K562 (cell line): ENCODE results near the gene THAP5. TPM values are rescaled to one million over a fixed set of nuclear protein-coding genes. Genes with fewer than 3 reads are reported as not detected.

Source experiments
- ATAC-seq: fragments of 200-7000 bp; cut with Tn5 transposase; 3 replicates; pipeline ENCODE4 v1.9.1; 2020; ENCODE audit warnings: moderate library complexity
- BruUV-seq: library from RNA; stranded (reverse); fragments of 400-500 nt; replicated peaks from 2 replicates; lab custom pipeline; 2021; lab: Mats Ljungman, UMichigan
- CTCF ChIA-PET: fragments of 300-600 bp; formaldehyde crosslinking; extraction: SDS; loops from one replicate; lab custom pipeline; 2021; ENCODE audit warnings: low intra/inter-chr PET ratio; lab: Yijun Ruan, JAX
- POLR2A ChIA-PET: fragments of 300-600, 350-650 bp; sonication (Branson Sonifier 250); formaldehyde crosslinking; extraction: SDS; loops from one replicate; lab custom pipeline; 2021; ENCODE audit warnings: antibody characterized with exemption, inconsistent platforms; lab: Yijun Ruan, JAX
- DNase-seq, 4 experiments: peaks; one replicate each; pipeline versions ENCODE4 v3.0.0 to v3.0.0-alpha.2; 2011 to 2018; ENCODE audit warnings: low spot score in 3 of 4, mixed read lengths in 3 of 4; ENCODE audit errors: extremely low read depth in 1 of 4
- FAIRE-seq: peaks from 2 replicates; lab custom pipeline; 2011; peaks lifted over from hg19 to GRCh38; lab: Jason Lieb, UNC
- H2AFZ ChIP-seq: 2 replicates; pipeline ENCODE4 v1.6.0; 2011; ENCODE audit warnings: low read depth, low read length, control low read depth, inconsistent platforms
- H3K27ac ChIP-seq: fragments of 200-600 bp; 3 replicates; pipeline ENCODE4 v1.8.0; 2011; ENCODE audit warnings: low read depth, mild to moderate bottlenecking, control low read depth, inconsistent platforms, low read length, moderate library complexity, mixed read lengths; ENCODE audit errors: extremely low read depth
- H3K27me3 ChIP-seq, 2 experiments: fragments of 300-600 bp in 1 of 2; 2 replicates in 1 of 2; 3 replicates in 1 of 2; pipeline versions ENCODE4 v1.6.0 to v1.8.0; 2011; ENCODE audit warnings: inconsistent platforms in 2 of 2, low read length in 2 of 2, mild to moderate bottlenecking in 1 of 2, mixed read lengths in 1 of 2, moderate library complexity in 1 of 2; ENCODE audit not compliant: control insufficient read depth in 2 of 2, insufficient read depth in 2 of 2
- H3K36me3 ChIP-seq: fragments of 300-600 bp; 3 replicates; pipeline ENCODE4 v1.8.0; 2011; ENCODE audit warnings: mild to moderate bottlenecking, low read length, inconsistent platforms; ENCODE audit not compliant: control insufficient read depth, insufficient read depth
- H3K4me1 ChIP-seq, 2 experiments: fragments of 200-600 bp in 1 of 2; replicated peaks in 1 of 2; 2 replicates in 1 of 2; 3 replicates in 1 of 2; pipeline versions ENCODE4 v1.5.1 to v1.8.0; 2011; ENCODE audit warnings: inconsistent platforms in 2 of 2, low read length in 2 of 2, mild to moderate bottlenecking in 1 of 2, mixed read lengths in 1 of 2, moderate library complexity in 1 of 2; ENCODE audit not compliant: control insufficient read depth in 2 of 2, insufficient read depth in 2 of 2
- H3K4me2 ChIP-seq: 2 replicates; pipeline ENCODE4 v1.6.1; 2011; ENCODE audit warnings: low read length, control low read depth, inconsistent platforms, mixed read lengths; ENCODE audit not compliant: insufficient read depth
- H3K4me3 ChIP-seq: fragments of 200-600 bp; sonication (generic), shearing (Covaris generic); 2 replicates; pipeline ENCODE4 v1.5.1; 2016; ENCODE audit warnings: control low read depth, inconsistent platforms
- H3K79me2 ChIP-seq: fragments of 200-600 bp; 3 replicates; pipeline ENCODE4 v1.8.0; 2011; ENCODE audit warnings: low read length, inconsistent platforms; ENCODE audit not compliant: control insufficient read depth, insufficient read depth
- H3K9ac ChIP-seq, 2 experiments: 2 replicates each; pipeline versions ENCODE4 v1.6.0 to v1.6.1; 2011; ENCODE audit warnings: low read depth in 2 of 2, low read length in 2 of 2, control low read depth in 1 of 2, inconsistent platforms in 1 of 2, mild to moderate bottlenecking in 1 of 2, mixed read lengths in 1 of 2; ENCODE audit not compliant: insufficient read depth in 1 of 2
- H3K9me1 ChIP-seq: one replicate; pipeline ENCODE4 v1.6.0; 2011; ENCODE audit warnings: inconsistent platforms, mild to moderate bottlenecking, low read length, moderate library complexity; ENCODE audit not compliant: control insufficient read depth, insufficient read depth
- H3K9me3 ChIP-seq: replicated peaks from 2 replicates; pipeline ENCODE4 v1.5.1; 2011; ENCODE audit warnings: low read depth, low read length, inconsistent platforms; ENCODE audit not compliant: control insufficient read depth, insufficient read depth
- H4K20me1 ChIP-seq: replicated peaks from 2 replicates; pipeline ENCODE4 v1.6.1; 2011; ENCODE audit warnings: low read length, inconsistent platforms, mixed read lengths; ENCODE audit not compliant: control insufficient read depth, insufficient read depth
- ARHGAP35 ChIP-seq: fragments of 450-650 bp; IDR thresholded peaks from 2 replicates; pipeline ENCODE4 v1.6.1; 2018; ENCODE audit not compliant: partially characterized antibody
- CCAR2 ChIP-seq: fragments of 200-400 bp; formaldehyde crosslinking; IDR thresholded peaks from 2 replicates; pipeline ENCODE4 v1.6.1; 2017; ENCODE audit warnings: mild to moderate bottlenecking, low read depth, low read length
- GATAD2A ChIP-seq: fragments of 450-650 bp; IDR thresholded peaks from 2 replicates; pipeline ENCODE4 v1.6.1; 2017
- POLR2G ChIP-seq: fragments of 200-400 bp; formaldehyde crosslinking; IDR thresholded peaks from 2 replicates; pipeline ENCODE4 v1.6.1; 2017; ENCODE audit warnings: low read depth, mild to moderate bottlenecking, antibody characterized with exemption, low read length, moderate library complexity
- RFX1 ChIP-seq: fragments of 450-650 bp; IDR thresholded peaks from 2 replicates; pipeline ENCODE4 v1.6.1; 2016; ENCODE audit warnings: mild to moderate bottlenecking, moderate library complexity
- TCF7 ChIP-seq: sonication (generic); IDR thresholded peaks from 2 replicates; pipeline ENCODE4 v1.6.1; 2016; ENCODE audit warnings: antibody characterized with exemption, borderline replicate concordance
- ZNF224 ChIP-seq: sonication (generic); formaldehyde crosslinking; IDR thresholded peaks from 2 replicates; pipeline ENCODE4 v1.8.0; 2022; ENCODE audit warnings: mild to moderate bottlenecking, missing genetic modification reagents
- WGBS: fragments of 100-300 bp; shearing (Covaris generic); methylation state at CpG from one replicate; pipeline ENCODE4 v1.1.6; 2016; ENCODE audit warnings: low coverage, mixed read lengths; ENCODE audit not compliant: insufficient coverage; ENCODE audit errors: missing lambda C conversion rate; 5-methylcytosine and 5-hydroxymethylcytosine counted together
- in situ Hi-C: fragments of 300-500 bp; cut with MboI; formaldehyde crosslinking; loops from 4 replicates; pipeline ENCODE4 v1.15.0; 2018; ENCODE audit warnings: inconsistent platforms, mixed read lengths
- intact Hi-C: fragments of 100-400 bp; cut with micrococcal nuclease; formaldehyde crosslinking; loops from 2 replicates; pipeline ENCODE4 v1.14.2; 2022
- polyA plus RNA-seq, 8 experiments: library from polyadenylated mRNA; depleted of rRNA in 4 of 8; stranded (reverse) in 5 of 8; unstranded in 3 of 8; fragments of >200 nt; fragmentation: Nextera tagmentation in 2 of 8; fragmentation: Illumina TruSeq in 1 of 8; extraction: Ambion mirVana in 2 of 8; extraction: Trizol in 1 of 8; gene quantifications; 2 replicates each; pipeline versions ENCODE4 v1.2.1 to v1.2.3, GENCODE V29; 2011 to 2014; ENCODE audit warnings: inconsistent platforms in 1 of 8, missing spikeins in 1 of 8
- total RNA-seq, 7 experiments: library from RNA; depleted of rRNA in 6 of 7; stranded (reverse); fragments of >200 nt in 6 of 7; fragmentation: Illumina TruSeq in 2 of 7; extraction: Trizol in 2 of 7; gene quantifications; 2 replicates each; pipeline versions ENCODE4 v1.2.1 to v1.2.3, GENCODE V29; 2011 to 2021; ENCODE audit warnings: low replicate concordance in 1 of 7
- TF ChIP-seq, protein P1 (sequence below): sonication (generic); formaldehyde crosslinking; IDR thresholded peaks from 2 replicates; pipeline ENCODE4 v1.8.1; 2023; ENCODE audit warnings: mild to moderate bottlenecking, missing genetic modification reagents

THAP5 gene
- total and polyA plus RNA-seq, 9 of the 15 experiments (the other 6 are each of a cell fraction or from before 2014, with no cell fraction given) = 16.5 to 58.1 (median 28.2) TPM

DNA sequence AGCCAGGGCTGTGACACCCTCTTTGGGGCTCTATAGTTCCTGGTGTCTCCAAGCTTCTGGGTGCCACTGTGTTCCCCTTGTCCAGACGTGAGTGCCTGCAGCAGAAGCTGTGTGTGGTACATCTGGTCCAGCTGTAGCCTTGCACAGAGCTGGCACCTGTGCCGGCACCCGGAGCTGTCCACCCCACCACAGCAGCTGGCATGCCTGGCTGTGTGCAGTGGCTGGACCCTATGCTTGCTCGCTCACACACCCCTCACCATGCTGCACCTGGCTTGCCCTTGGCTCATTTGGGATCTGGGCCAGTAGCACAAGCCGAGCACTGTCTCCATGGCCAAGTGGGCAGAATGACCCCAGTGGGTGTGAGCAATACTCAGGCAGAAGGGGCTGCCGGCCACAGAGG, 10.8 kb upstream of the THAP5 start:
- TF ChIP-seq POLR2G = peak; percentile 36; the same call in 1 of the 2 replicates
- no peak for TF ChIP-seq GATAD2A
- no peak for TF ChIP-seq ARHGAP35
- TF ChIP-seq, protein P1, sequence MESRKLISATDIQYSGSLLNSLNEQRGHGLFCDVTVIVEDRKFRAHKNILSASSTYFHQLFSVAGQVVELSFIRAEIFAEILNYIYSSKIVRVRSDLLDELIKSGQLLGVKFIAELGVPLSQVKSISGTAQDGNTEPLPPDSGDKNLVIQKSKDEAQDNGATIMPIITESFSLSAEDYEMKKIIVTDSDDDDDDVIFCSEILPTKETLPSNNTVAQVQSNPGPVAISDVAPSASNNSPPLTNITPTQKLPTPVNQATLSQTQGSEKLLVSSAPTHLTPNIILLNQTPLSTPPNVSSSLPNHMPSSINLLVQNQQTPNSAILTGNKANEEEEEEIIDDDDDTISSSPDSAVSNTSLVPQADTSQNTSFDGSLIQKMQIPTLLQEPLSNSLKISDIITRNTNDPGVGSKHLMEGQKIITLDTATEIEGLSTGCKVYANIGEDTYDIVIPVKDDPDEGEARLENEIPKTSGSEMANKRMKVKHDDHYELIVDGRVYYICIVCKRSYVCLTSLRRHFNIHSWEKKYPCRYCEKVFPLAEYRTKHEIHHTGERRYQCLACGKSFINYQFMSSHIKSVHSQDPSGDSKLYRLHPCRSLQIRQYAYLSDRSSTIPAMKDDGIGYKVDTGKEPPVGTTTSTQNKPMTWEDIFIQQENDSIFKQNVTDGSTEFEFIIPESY (CRISPR knock-in tag) = 0 out of 2 replicates have a peak, but pooled peaks have one; percentile 5
- TF ChIP-seq TCF7 = no peak
- no peak for TF ChIP-seq CCAR2
- no peak for TF ChIP-seq ZNF224 (CRISPR knock-in tag)
- no peak for TF ChIP-seq RFX1
- no peak overlapping the region for H3K4me2 ChIP-seq
- no peaks in the 10 kb centered on the region for H3K9me1 ChIP-seq
- ATAC-seq = no peak
- no peak overlapping the region for H2AFZ ChIP-seq
- peaks cover 6% of the 10 kb centered on the region; the same call in 1 of the 2 replicates for H3K9me3 ChIP-seq
- in situ Hi-C loops (no loop called here), intact Hi-C loops (no loop called here)
- no peaks in the 10 kb centered on the region for H4K20me1 ChIP-seq
- ChIA-PET POLR2A (interaction anchor here (2.6 kb wide), 1 partner anchor 11 kb away, joined by 11 read pairs; the partner anchor contains the start of genes DNAJB9 and THAP5), CTCF (no interaction called here)
- no TSS peak for BruUV-seq
- no peaks in the 10 kb centered on the region for H3K27me3 ChIP-seq
- no peak for DNase-seq
- H3K36me3 ChIP-seq = peaks cover 2% of the 10 kb centered on the region; the same call in 2 of the 3 replicates
- no peak overlapping the region for H3K27ac ChIP-seq
- WGBS = 59% methylated on average over 6 of the region's 6 CpGs
- no peaks in the 10 kb centered on the region for H3K79me2 ChIP-seq
- FAIRE-seq = no peak
- H3K9ac ChIP-seq = no peak overlapping the region
- H3K4me3 ChIP-seq = no peak overlapping the region
- H3K4me1 ChIP-seq = no peaks in the 10 kb centered on the region; a peak in 1 of 5 replicates
